ENCODE results near the gene PLA2G4A.

GRCh38 chr1:186837806-186838205 is 9.1 kb downstream of the PLA2G4A start:
- TF ChIP-seq SP1 (IDR thresholded peaks at IDR 0.05; ENCODE audit: low read depth) (no peak), REST (IDR thresholded peaks at IDR 0.05; ENCODE audit: low read depth) (no peak), CTCF (IDR thresholded peaks at IDR 0.05 in 2 of 3, conservative IDR thresholded peaks at IDR 0.05 in 1 of 3; ENCODE audit: borderline replicate concordance in 1 of 3, insufficient read depth in 1 of 3, low read depth in 2 of 3, low read length in 2 of 3) (no peak), EZH2 (IDR thresholded peaks at IDR 0.05) (no peak), POLR2A (IDR thresholded peaks at IDR 0.05; ENCODE audit: borderline replicate concordance, extremely low read depth, insufficient read depth, insufficient read length) (no peak), JUND (IDR thresholded peaks at IDR 0.05) (no peak), ZBTB33 (IDR thresholded peaks at IDR 0.05; ENCODE audit: extremely low read depth, insufficient replicate concordance, low read length) (no peak), RAD21 (IDR thresholded peaks at IDR 0.05; ENCODE audit: low read depth) (no peak), ZFX (IDR thresholded peaks at IDR 0.05) (no peak)
